GM21717 (cell line): Measurements from ENCODE around the gene SYDE1.

ENCODE experiments used
- ATAC-seq: cut with Tn5 transposase; IDR thresholded peaks from one replicate; pipeline ENCODE4 v1.9.1; 2021; ENCODE audit warnings: mild to moderate bottlenecking, moderate library complexity; ENCODE audit not compliant: unreplicated experiment

The SYDE1 gene

GRCh38 chr19:15124572-15125231 is 17.5 kb downstream of the SYDE1 start:
- peak; percentile 5 for ATAC-seq

GRCh38 chr19:15125232-15126067 is 18.2 kb downstream of the SYDE1 start:
- peak; percentile 61 for ATAC-seq

GRCh38 chr19:15126131-15126910 is 19.1 kb downstream of the SYDE1 start:
- ATAC-seq = no peak

- no peak for ATAC-seq
These were observed 21.1 kb downstream of the SYDE1 start for GRCh38 chr19:15128162-15128770.

- no peak for ATAC-seq
These were observed 22.8 kb downstream of the SYDE1 start for GRCh38 chr19:15129856-15130585.

- ATAC-seq = no peak
These were observed 29.2 kb downstream of the SYDE1 start for GRCh38 chr19:15136234-15136954.

GRCh38 chr19:15137777-15138176 is 30.6 kb downstream of the SYDE1 start:
- ATAC-seq = no peak

GRCh38 chr19:15138427-15138826 is 31.2 kb downstream of the SYDE1 start:
- ATAC-seq = no peak

- no peak for ATAC-seq
These were observed 33.9 kb downstream of the SYDE1 start for GRCh38 chr19:15141143-15141542.

GRCh38 chr19:15142313-15142712 is 35.1 kb downstream of the SYDE1 start:
- ATAC-seq = no peak

GRCh38 chr19:15144046-15144646 is 36.9 kb downstream of the SYDE1 start:
- no peak for ATAC-seq

GRCh38 chr19:15147090-15147489 is 39.9 kb downstream of the SYDE1 start:
- no peak for ATAC-seq

GRCh38 chr19:15149737-15150136 is 42.5 kb downstream of the SYDE1 start:
- no peak for ATAC-seq

GRCh38 chr19:15154002-15154612 is 46.9 kb downstream of the SYDE1 start:
- no peak for ATAC-seq

GRCh38 chr19:15155296-15155695 is 48.1 kb downstream of the SYDE1 start:
- no peak for ATAC-seq

- ATAC-seq = no peak
These were observed 49.2 kb downstream of the SYDE1 start for GRCh38 chr19:15156391-15156790.

- no peak for ATAC-seq
These were observed 52.0 kb downstream of the SYDE1 start for GRCh38 chr19:15159251-15159650.

GRCh38 chr19:15161028-15161984 is 54.1 kb downstream of the SYDE1 start:
- ATAC-seq = no peak
